Activated CD4-positive, alpha-beta T cell treated with anti-CD3 and anti-CD28 coated beads, Interleukin-2, Interleukin-4, amounts not matched to agents 100 ng/mL and 50 ng/mL, durations not matched to agents 16 hours and 8 hours (primary cell): Measurements from ENCODE around the gene ZAP70.
"Not testable (repeated sequence)": the region's sequence is repeated elsewhere in the genome, so short reads cannot be mapped to it uniquely, and the experiment has no call there.

Source experiments
- DNase-seq: peaks from one replicate; pipeline ENCODE4 v3.0.0-alpha.2; 2020; ENCODE audit warnings: low spot score

ZAP70 gene

GRCh38 chr2:97698530-97698929, 14.8 kb upstream of the ZAP70 start:
- no peak for DNase-seq

- peak; percentile 74 for DNase-seq
Measured at GRCh38 chr2:97699765-97700444, 13.5 kb upstream of the ZAP70 start.

GRCh38 chr2:97701186-97701585, 12.2 kb upstream of the ZAP70 start:
- DNase-seq, result no peak

- DNase-seq, result no peak
Measured at GRCh38 chr2:97701851-97702465, 11.4 kb upstream of the ZAP70 start.

GRCh38 chr2:97702731-97703470, 10.5 kb upstream of the ZAP70 start:
- DNase-seq, result no peak

DNA sequence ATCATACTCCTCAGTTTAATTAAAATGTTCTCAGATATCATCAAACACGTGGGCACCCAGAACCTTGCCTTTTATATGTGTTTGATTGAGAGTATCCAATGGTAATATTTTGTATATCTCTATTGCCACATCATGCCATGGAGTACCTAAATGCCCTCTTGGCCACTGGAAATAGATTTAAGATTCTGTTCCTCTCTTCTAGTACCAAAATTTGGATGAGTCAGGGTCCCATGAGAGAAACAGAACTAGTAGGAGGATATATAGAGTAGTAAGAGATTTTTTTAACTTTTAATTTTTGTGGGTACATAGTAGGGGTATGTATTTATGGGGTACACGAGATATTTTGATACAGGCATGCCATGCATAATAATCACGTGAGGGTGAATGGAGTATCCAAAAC, 9.6 kb upstream of the ZAP70 start:
- no peak for DNase-seq

DNA sequence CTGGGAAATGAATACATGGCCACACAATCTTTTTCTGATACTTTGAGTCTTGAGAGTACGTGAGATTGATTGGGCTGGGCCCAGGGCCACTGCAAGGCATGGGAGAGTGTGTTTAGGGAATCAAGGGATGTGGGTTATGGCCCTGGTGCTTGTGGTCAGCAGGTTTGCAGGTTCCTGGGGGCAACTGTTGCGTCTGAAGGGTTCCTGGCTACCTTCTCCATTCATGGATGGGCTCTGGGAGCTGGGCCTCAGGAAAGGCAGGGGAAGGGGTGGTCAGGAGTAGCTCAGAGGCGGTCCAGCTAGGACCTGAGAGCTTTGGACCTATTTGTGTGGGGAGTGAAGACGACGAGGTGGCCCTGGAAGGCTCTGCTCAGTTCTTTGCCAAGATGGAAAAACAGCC, 8.4 kb upstream of the ZAP70 start:
- no peak for DNase-seq

GRCh38 chr2:97706112-97706511, 7.3 kb upstream of the ZAP70 start:
- DNase-seq, result no peak

- no peak for DNase-seq
Measured at GRCh38 chr2:97706708-97707345, 6.5 kb upstream of the ZAP70 start.

GRCh38 chr2:97707362-97708047, 5.9 kb upstream of the ZAP70 start:
- no peak for DNase-seq

- no peak for DNase-seq
Measured at GRCh38 chr2:97708048-97708380, 5.4 kb upstream of the ZAP70 start.

- DNase-seq, result no peak
Measured at GRCh38 chr2:97708608-97709007, 4.8 kb upstream of the ZAP70 start.

- DNase-seq, result no peak
Measured at GRCh38 chr2:97711394-97711711, 2.0 kb upstream of the ZAP70 start.

DNA sequence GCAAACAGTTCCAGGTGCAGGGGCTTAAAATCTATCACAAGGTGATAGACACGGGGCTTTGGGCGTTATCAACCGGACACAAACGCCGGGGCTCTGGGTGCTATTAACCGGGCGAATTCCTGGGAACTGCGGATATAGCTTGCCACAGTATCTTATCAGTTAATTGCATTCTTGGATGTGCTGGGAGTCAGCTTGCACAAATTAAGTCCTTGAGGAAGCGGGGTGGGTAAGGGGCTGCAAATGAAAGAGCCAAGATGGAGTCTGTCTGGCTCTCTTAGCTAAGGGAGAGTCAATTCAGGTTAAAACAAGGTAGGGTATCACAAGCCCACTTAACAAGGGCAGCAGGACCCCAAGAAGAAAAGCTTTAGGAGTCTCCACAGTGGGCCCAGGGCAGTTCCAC, 1.2 kb upstream of the ZAP70 start:
- not testable (repeated sequence) for DNase-seq

DNA sequence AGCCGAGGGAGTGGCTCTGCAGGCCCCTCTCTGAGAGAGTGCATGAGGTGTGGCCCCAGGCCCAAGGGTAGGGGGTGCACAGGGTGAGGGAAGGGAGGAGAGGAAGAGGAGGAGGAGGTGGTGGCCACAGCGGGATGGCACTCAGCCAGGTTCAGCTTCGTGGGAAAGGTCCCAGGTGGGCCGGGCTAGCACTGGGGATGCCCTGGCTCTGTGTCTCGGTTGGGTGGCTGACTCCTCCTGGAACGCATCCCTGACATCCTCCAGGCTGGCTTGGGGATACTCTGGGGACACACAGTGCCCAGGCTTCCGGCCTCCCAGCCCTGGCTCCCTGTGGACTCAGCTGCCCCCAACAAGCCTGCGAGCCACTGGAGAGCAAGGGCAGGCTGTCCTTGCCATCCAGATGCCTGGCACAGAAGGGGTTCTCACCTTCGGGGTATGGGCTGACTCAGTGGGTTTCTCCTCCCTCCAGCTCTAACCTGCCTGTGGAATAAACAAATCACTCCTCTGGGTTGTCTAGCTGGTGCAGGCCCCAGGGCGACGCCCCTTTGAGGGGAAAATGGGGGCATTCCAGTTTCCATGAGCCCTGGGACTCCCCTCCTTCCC, 582 bp upstream of the ZAP70 start:
- peak; percentile 31 for DNase-seq

- DNase-seq, result peak; percentile 44
Measured at GRCh38 chr2:97714084-97714949, 941 bp downstream of the ZAP70 start.

DNA sequence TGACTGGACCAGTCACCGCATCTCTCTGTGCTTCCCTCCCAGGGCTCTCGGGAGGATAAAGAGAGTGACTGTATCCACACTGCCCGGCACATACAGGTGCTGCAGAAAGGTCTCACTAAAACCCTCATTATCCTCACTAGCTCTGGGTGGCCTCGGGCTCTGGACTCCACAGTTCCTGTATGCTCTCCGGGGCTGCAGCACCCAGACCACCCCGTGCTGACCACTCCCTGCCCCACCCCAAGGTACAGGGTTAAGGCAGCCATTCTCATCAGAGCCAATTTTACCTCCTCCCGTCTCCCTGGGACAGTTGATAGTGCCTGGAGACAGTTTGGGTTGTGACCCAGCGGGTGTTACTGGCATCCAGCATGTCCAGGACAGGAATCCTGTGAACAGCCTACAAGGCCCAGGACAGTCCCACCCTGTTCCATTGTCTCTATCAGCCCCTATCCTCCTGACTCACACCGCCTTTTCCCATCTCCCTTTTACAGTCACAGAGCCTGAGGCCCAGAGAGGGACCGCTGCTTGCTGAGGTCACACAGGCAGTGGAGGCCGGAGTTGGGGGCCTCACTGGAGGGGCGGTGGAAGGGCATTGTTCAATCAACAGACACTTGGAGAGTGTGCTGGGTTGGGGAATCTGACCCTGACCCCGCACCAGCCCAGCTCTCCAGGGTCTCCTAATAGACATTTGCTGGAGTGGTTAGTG, 1.7 kb downstream of the ZAP70 start:
- DNase-seq, result no peak

DNA sequence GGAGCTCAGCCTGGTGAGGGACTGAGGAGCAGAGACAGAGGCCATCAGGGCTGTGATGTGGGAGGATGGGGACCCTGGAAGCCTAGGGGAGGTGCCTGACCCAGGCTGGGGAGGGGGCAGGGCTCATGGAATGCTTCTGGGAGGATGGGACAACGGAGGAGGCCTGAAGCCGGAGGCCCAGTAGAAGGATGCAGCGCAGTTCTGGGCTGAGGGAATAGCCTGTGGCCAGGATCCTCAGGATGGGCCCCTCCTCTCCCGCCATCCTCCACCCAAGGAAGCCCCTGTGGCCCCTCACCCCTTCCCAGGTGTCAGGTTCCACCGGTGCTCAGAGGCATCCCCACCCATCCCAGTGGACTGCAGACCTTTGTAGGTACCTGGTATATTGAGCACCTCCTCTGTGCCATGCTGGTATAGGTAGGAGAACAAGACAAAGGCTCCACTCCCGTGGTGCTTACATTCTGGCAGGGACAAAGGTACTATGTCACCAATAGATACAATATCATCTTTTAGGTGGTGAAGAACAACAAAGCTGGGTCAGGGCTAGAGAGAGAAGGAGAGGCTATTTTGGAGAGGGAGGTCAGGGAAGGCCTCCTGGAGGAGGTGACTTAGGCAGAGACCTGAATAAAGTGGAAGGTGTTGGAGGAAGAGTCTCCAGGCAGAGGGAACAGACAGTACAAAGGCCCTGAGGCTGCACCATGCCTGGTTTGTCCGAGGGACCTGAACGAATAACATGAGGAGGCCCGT, 2.7 kb downstream of the ZAP70 start:
- no peak for DNase-seq

DNA sequence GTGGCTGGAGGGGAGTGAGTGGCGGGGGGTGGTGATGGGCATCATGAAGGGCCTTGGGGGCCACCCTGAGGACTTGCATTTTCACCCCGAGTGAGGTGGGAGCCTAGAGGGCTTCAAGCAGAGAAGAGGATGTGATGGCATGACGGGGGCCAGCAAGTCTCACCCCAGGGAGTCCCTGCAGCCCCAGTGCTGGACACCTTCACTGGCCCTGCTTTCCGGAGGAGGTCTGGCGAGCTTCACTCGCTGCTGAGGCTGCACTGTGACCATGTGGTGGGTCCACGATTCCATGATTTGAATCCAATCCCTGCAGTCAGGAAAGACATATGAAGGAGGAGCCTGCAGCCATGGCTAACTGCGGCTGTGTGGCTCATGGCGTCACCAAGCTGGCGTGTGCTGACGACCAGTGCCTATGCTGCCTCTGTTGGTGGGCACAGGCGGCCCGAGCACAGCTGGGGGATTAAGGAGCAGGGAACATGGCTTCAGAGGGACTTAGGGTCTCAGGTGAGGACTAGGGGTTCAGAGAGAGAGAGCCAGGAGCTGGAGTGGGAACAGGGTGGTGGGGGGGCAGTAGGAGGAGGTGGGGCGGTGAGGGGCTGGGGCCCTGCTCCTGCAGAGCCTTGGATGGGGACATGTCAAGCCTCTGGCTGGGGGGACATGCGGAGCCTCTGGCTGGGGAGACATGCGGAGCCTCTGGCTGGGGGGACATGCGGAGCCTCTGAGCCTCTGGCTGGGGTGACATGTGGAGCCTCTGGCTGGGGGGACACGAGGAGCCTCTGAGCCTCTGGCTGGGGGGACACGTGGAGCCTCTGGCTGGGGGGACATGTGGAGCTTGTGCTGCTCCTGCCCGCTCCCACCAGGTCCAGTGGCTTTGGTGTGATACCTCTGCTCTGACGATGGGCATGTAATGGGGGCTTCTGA, 3.6 kb downstream of the ZAP70 start:
- DNase-seq, result no peak
